ENCODE measurements around the gene TTN.

The TTN gene

DNA sequence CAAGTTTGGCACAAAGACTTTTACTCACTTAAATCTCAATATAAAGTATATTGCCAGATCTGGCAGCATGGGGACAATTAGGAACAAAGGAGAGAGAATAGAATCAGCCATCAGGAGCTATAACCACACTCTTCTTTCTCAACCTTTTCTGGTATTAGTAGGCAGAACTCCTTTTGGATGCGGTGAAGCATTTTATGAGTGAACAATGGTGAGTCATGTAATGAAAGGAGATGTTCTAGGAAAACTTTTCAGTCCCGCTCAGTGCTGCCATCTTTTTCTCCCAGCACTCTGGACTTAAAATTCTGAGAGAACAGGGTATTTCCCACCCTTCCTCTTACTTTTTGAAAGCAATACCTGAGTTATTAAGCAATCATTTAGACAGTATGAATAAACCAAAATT, 294.7 kb downstream of the TTN start:
- Histone ChIP-seq H2AFZ (ENCODE audit: low read length) (no peak overlapping the region), H3K36me3 (replicated peaks; ENCODE audit: insufficient read depth, low read length) (no peaks in the 10 kb centered on the region), H4K20me1 (ENCODE audit: insufficient read depth, low read length) (no peaks in the 10 kb centered on the region), H3K27me3 (replicated peaks; ENCODE audit: insufficient read depth, low read length) (no peaks in the 10 kb centered on the region), H3K79me2 (ENCODE audit: low read length) (no peaks in the 10 kb centered on the region), H3K27ac (ENCODE audit: low read length) (no peak overlapping the region), H3K4me2 (ENCODE audit: low read depth, low read length) (no peak overlapping the region), H3K4me1 (ENCODE audit: low read length) (no peaks in the 10 kb centered on the region), H3K9ac (ENCODE audit: low read length) (no peak overlapping the region), H3K4me3 (ENCODE audit: low read length) (no peak overlapping the region), H3K9me2 (replicated peaks; ENCODE audit: insufficient read depth, low read length) (no peaks in the 10 kb centered on the region), H3F3A (ENCODE audit: insufficient read depth, low read length) (no peaks in the 10 kb centered on the region), H3K9me3 (replicated peaks; ENCODE audit: insufficient read depth, low read length) (no peaks in the 10 kb centered on the region)
- no peak for TF ChIP-seq EZH2phosphoT487 (IDR thresholded peaks at IDR 0.05; ENCODE audit: low read length)
- no peak for TF ChIP-seq EZH2 (optimal IDR thresholded peaks at IDR 0.05; ENCODE audit: low read depth, low read length)
- TF ChIP-seq, protein P1, sequence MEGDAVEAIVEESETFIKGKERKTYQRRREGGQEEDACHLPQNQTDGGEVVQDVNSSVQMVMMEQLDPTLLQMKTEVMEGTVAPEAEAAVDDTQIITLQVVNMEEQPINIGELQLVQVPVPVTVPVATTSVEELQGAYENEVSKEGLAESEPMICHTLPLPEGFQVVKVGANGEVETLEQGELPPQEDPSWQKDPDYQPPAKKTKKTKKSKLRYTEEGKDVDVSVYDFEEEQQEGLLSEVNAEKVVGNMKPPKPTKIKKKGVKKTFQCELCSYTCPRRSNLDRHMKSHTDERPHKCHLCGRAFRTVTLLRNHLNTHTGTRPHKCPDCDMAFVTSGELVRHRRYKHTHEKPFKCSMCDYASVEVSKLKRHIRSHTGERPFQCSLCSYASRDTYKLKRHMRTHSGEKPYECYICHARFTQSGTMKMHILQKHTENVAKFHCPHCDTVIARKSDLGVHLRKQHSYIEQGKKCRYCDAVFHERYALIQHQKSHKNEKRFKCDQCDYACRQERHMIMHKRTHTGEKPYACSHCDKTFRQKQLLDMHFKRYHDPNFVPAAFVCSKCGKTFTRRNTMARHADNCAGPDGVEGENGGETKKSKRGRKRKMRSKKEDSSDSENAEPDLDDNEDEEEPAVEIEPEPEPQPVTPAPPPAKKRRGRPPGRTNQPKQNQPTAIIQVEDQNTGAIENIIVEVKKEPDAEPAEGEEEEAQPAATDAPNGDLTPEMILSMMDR (IDR thresholded peaks at IDR 0.05; ENCODE audit: low read length), result no peak
- no peak for DNase-seq

DNA sequence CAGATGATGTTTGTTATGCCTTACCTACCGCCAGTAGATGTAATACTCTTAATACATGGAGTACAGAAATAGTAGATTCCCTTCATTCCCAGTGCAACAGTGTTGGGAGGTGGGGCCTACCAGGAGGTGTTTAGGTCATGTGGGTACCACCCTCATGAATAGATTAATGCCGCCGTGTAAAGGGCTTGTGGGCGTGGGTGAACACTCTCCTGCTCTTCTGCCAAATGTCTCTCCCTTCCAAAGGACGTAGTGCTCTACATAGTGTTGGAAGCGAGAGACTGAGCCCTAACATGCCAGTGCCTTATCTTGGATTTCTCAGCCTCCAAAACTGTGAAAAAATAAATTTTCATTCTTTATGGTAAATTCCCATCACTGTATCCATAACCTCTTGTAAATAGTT, 296.8 kb downstream of the TTN start:
- no peaks in the 10 kb centered on the region for H3K4me1 ChIP-seq (ENCODE audit: low read length)
- H3K27ac ChIP-seq (ENCODE audit: low read length), result no peak overlapping the region
- H3K9me3 ChIP-seq (replicated peaks; ENCODE audit: insufficient read depth, low read length), result no peaks in the 10 kb centered on the region
- H3F3A ChIP-seq (ENCODE audit: insufficient read depth, low read length), result no peaks in the 10 kb centered on the region
- no peak for DNase-seq
- H3K36me3 ChIP-seq (replicated peaks; ENCODE audit: insufficient read depth, low read length), result no peaks in the 10 kb centered on the region
- no peak overlapping the region for H2AFZ ChIP-seq (ENCODE audit: low read length)
- H3K79me2 ChIP-seq (ENCODE audit: low read length), result no peaks in the 10 kb centered on the region
- H4K20me1 ChIP-seq (ENCODE audit: insufficient read depth, low read length), result no peaks in the 10 kb centered on the region
- no peak for TF ChIP-seq EZH2 (optimal IDR thresholded peaks at IDR 0.05; ENCODE audit: low read depth, low read length)
- no peaks in the 10 kb centered on the region for H3K9me2 ChIP-seq (replicated peaks; ENCODE audit: insufficient read depth, low read length)
- H3K4me3 ChIP-seq (ENCODE audit: low read length), result no peak overlapping the region
- H3K9ac ChIP-seq (ENCODE audit: low read length), result no peak overlapping the region
- no peak overlapping the region for H3K4me2 ChIP-seq (ENCODE audit: low read depth, low read length)
- H3K27me3 ChIP-seq (replicated peaks; ENCODE audit: insufficient read depth, low read length), result no peaks in the 10 kb centered on the region

DNA sequence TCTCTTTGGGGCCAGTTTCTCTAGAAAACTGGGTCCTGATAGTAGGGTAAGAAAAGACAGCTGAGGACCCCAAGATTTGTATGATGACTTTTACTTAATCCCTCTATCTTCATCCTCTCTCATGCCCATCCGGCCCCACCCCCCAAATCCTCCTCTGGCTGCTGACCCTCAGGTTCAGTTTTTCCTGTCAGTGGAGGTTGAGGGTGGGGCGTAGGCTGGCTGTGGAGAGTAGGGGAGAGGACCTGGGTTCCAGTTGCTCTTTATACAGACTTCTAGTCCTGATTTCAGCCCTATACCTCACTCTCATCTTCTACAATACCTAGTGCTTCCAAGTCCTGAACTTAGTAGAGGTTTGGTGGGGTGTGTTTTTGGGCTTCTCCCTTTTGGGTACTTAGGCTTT, 298.6 kb downstream of the TTN start:
- no peak for DNase-seq
- no peaks in the 10 kb centered on the region for H3K9me2 ChIP-seq (replicated peaks; ENCODE audit: insufficient read depth, low read length)
- no peak overlapping the region for H3K4me3 ChIP-seq (ENCODE audit: low read length)
- no peaks in the 10 kb centered on the region for H3F3A ChIP-seq (ENCODE audit: insufficient read depth, low read length)
- H3K4me1 ChIP-seq (ENCODE audit: low read length), result no peaks in the 10 kb centered on the region
- no peaks in the 10 kb centered on the region for H3K9me3 ChIP-seq (replicated peaks; ENCODE audit: insufficient read depth, low read length)
- H3K4me2 ChIP-seq (ENCODE audit: low read depth, low read length), result no peak overlapping the region
- TF ChIP-seq EZH2phosphoT487 (IDR thresholded peaks at IDR 0.05; ENCODE audit: low read length) (no peak), EZH2 (optimal IDR thresholded peaks at IDR 0.05; ENCODE audit: low read depth, low read length) (no peak)
- TF ChIP-seq, protein P1 (IDR thresholded peaks at IDR 0.05; ENCODE audit: low read length), result no peak
- no peak overlapping the region for H2AFZ ChIP-seq (ENCODE audit: low read length)
- no peaks in the 10 kb centered on the region; the same call in 1 of the 2 replicates for H3K36me3 ChIP-seq (replicated peaks; ENCODE audit: insufficient read depth, low read length)
- H3K79me2 ChIP-seq (ENCODE audit: low read length), result no peaks in the 10 kb centered on the region
- H3K27ac ChIP-seq (ENCODE audit: low read length), result no peak overlapping the region
- H4K20me1 ChIP-seq (ENCODE audit: insufficient read depth, low read length), result no peaks in the 10 kb centered on the region
- no peaks in the 10 kb centered on the region for H3K27me3 ChIP-seq (replicated peaks; ENCODE audit: insufficient read depth, low read length)
- no peak overlapping the region for H3K9ac ChIP-seq (ENCODE audit: low read length)

DNA sequence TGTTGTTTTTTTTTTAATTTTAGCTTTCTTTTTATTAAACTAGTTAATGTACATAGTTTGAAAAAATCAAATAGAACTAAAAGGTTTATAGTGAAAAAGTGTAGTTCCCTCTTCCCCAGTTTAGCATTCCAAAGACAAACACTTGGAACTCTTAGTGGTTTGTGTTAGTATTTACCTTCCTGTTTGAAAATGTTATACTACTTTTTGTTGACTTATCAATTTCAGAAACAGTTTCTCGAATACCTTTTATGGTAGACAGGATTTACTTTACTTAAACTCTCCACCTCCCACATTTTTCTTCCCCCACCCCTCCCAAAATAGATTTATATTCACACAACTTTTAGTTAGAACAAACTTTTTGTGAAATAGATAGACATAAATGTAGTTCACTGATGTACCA, 300.3 kb downstream of the TTN start:
- Histone ChIP-seq H3F3A (ENCODE audit: insufficient read depth, low read length) (no peaks in the 10 kb centered on the region), H3K9me3 (replicated peaks; ENCODE audit: insufficient read depth, low read length) (no peaks in the 10 kb centered on the region), H3K27ac (ENCODE audit: low read length) (no peak overlapping the region), H2AFZ (ENCODE audit: low read length) (no peak overlapping the region), H3K79me2 (ENCODE audit: low read length) (no peaks in the 10 kb centered on the region), H3K4me1 (ENCODE audit: low read length) (no peaks in the 10 kb centered on the region), H3K9me2 (replicated peaks; ENCODE audit: insufficient read depth, low read length) (no peaks in the 10 kb centered on the region), H3K36me3 (replicated peaks; ENCODE audit: insufficient read depth, low read length) (peaks cover 9% of the 10 kb centered on the region), H3K9ac (ENCODE audit: low read length) (no peak overlapping the region), H3K4me2 (ENCODE audit: low read depth, low read length) (no peak overlapping the region), H3K4me3 (ENCODE audit: low read length) (no peak overlapping the region), H4K20me1 (ENCODE audit: insufficient read depth, low read length) (no peaks in the 10 kb centered on the region), H3K27me3 (replicated peaks; ENCODE audit: insufficient read depth, low read length) (no peaks in the 10 kb centered on the region)
- TF ChIP-seq EZH2phosphoT487 (IDR thresholded peaks at IDR 0.05; ENCODE audit: low read length) (no peak), EZH2 (optimal IDR thresholded peaks at IDR 0.05; ENCODE audit: low read depth, low read length) (no peak)
- TF ChIP-seq, protein P1 (IDR thresholded peaks at IDR 0.05; ENCODE audit: low read length), result no peak
- no peak for DNase-seq
